ENCODE results near the gene COL3A1.

- no peak for TF ChIP-seq YY1 (IDR thresholded peaks at IDR 0.05; ENCODE audit: insufficient read depth, insufficient read length)
- TF ChIP-seq SUZ12 (IDR thresholded peaks at IDR 0.05; ENCODE audit: extremely low read depth, insufficient read depth, insufficient read length) = no peak
- no peak for TF ChIP-seq ZNF274 (IDR thresholded peaks at IDR 0.05; ENCODE audit: low read depth, low read length)
These were observed 17.9 kb upstream of the COL3A1 start for GRCh38 chr2:188956290-188956689.
